Right lobe of liver (tissue), 4 donors: Measurements from ENCODE around the gene CIBAR2.

ENCODE experiments used
- CTCF ChIP-seq, 4 donors: fragments of 200-600 bp in 3 of 4; fragments of 450-650 bp in 1 of 4; IDR thresholded peaks; one replicate each; pipeline versions ENCODE4 v1.5.1 to v1.8.0; 2016 to 2022; ENCODE audit warnings: antibody characterized with exemption in 4 of 4, mild to moderate bottlenecking in 2 of 4
- POLR2A ChIP-seq: fragments of 450-650 bp; IDR thresholded peaks from one replicate; pipeline ENCODE4 v1.6.1; 2017; ENCODE audit warnings: antibody characterized with exemption, mild to moderate bottlenecking
- donor health status: DM: no; HTN: no; CAD: no.
- donor health status: DM: no; HTN: no; CAD: no.
- donor health status: DM: no; HTN: yes; CAD: no.

GRCh38 chr16:85153046-85153445 is 40.8 kb upstream of the CIBAR2 start:
- TF ChIP-seq CTCF (IDR thresholded peaks at IDR 0.05): no peak
- no peak for TF ChIP-seq POLR2A
